ENCODE measurements around the gene PSMC3. TPM values are rescaled to one million over a fixed set of nuclear protein-coding genes. Genes with fewer than 3 reads are reported as not detected.
A peak's percentile ranks its signal among the peaks of the same experiment; 100 is the strongest.

The PSMC3 gene
- total and polyA plus RNA-seq, 9 of the 15 experiments (the other 6 are each of a cell fraction or from before 2014, with no cell fraction given): 44.3 to 324 (median 240) TPM

GRCh38 chr11:47376525-47377371, 49.5 kb downstream of the PSMC3 start (continued):
- TF ChIP-seq POLR2AphosphoS2 (IDR thresholded peaks at IDR 0.05; ENCODE audit: low read length) (no peak), RNF219 (CRISPR knock-in tag; IDR thresholded peaks at IDR 0.05) (no peak), MEIS2 (IDR thresholded peaks at IDR 0.05; ENCODE audit: partially characterized antibody) (no peak), JUN (IDR thresholded peaks at IDR 0.05; ENCODE audit: borderline replicate concordance, low read depth, low read length) (0 out of 2 replicates have a peak, but pooled peaks have one; percentile 27), JUN (CRISPR knock-in tag; IDR thresholded peaks at IDR 0.05; ENCODE audit: borderline replicate concordance) (no peak), E2F1 (CRISPR knock-in tag; IDR thresholded peaks at IDR 0.05) (no peak), CBFB (CRISPR knock-in tag; IDR thresholded peaks at IDR 0.05) (no peak), ZNF124 (CRISPR knock-in tag; IDR thresholded peaks at IDR 0.05) (no peak), PURB (CRISPR knock-in tag; IDR thresholded peaks at IDR 0.05; ENCODE audit: low read depth) (no peak)
- TF ChIP-seq, protein P1, sequence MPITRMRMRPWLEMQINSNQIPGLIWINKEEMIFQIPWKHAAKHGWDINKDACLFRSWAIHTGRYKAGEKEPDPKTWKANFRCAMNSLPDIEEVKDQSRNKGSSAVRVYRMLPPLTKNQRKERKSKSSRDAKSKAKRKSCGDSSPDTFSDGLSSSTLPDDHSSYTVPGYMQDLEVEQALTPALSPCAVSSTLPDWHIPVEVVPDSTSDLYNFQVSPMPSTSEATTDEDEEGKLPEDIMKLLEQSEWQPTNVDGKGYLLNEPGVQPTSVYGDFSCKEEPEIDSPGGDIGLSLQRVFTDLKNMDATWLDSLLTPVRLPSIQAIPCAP (CRISPR knock-in tag; IDR thresholded peaks at IDR 0.05; ENCODE audit: borderline replicate concordance): no peak
